ENCODE measurements around the gene TTC22.

- TF ChIP-seq PPARA (CRISPR knock-in tag; IDR thresholded peaks at IDR 0.05; ENCODE audit: borderline replicate concordance) (no peak), TOX (CRISPR knock-in tag; IDR thresholded peaks at IDR 0.05; ENCODE audit: borderline replicate concordance) (no peak), ISL1 (CRISPR knock-in tag; IDR thresholded peaks at IDR 0.05) (no peak), OSR1 (CRISPR knock-in tag; IDR thresholded peaks at IDR 0.05) (no peak), ZNF8 (CRISPR knock-in tag; IDR thresholded peaks at IDR 0.05) (no peak), ZNF70 (CRISPR knock-in tag; IDR thresholded peaks at IDR 0.05) (no peak), CSRNP3 (CRISPR knock-in tag; IDR thresholded peaks at IDR 0.05) (no peak)
These were observed 2.9 kb downstream of the TTC22 start for GRCh38 chr1:54798206-54798605.
